GM19099 (cell line): ENCODE results near the gene CAT.
A peak's percentile ranks its signal among the peaks of the same experiment; 100 is the strongest.

Experiments
- POLR2A ChIP-seq: IDR thresholded peaks from 3 replicates; pipeline ENCODE4 v1.6.1; 2011; ENCODE audit warnings: low read depth; ENCODE audit not compliant: insufficient read length; ENCODE audit errors: extremely low read depth

CAT gene

DNA sequence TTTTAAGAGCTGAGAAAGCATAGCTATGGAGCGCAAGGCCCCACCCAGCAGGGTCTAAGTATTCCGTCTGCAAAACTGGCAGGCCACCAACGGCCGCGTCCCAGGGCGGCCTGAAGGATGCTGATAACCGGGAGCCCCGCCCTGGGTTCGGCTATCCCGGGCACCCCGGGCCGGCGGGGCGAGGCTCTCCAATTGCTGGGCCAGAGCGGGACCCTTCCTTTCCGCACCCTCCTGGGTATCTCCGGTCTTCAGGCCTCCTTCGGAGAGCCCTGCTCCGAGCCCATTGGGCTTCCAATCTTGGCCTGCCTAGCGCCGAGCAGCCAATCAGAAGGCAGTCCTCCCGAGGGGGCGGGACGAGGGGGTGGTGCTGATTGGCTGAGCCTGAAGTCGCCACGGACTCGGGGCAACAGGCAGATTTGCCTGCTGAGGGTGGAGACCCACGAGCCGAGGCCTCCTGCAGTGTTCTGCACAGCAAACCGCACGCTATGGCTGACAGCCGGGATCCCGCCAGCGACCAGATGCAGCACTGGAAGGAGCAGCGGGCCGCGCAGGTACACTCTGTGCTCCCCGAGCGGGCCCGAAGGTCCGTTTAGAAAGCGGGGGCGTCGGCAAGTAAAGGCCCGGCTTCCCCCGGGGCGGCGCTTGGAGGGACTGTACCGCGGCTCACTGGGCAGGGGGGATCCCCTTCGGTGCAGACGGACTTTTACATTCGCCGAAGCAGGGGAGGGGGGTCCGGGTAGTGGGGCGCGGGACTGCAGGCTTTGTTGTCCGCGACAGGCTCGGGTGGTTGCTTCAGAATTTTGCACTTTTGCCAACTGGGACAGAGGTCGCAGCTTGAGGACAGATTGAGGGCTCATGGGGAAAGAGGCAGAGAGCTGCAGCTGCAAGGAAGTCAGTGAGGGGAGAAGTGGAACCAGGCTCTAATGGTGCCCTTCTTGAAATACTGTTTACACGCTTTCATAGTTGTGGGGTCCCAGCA is at the start of gene CAT:
Gene CAT, plus strand, starts transcription at position 406 of the 979 bp plus-strand sequence. Its CDS starts 80 bp downstream, at position 486.
- TF ChIP-seq POLR2A: peak; percentile 78

DNA sequence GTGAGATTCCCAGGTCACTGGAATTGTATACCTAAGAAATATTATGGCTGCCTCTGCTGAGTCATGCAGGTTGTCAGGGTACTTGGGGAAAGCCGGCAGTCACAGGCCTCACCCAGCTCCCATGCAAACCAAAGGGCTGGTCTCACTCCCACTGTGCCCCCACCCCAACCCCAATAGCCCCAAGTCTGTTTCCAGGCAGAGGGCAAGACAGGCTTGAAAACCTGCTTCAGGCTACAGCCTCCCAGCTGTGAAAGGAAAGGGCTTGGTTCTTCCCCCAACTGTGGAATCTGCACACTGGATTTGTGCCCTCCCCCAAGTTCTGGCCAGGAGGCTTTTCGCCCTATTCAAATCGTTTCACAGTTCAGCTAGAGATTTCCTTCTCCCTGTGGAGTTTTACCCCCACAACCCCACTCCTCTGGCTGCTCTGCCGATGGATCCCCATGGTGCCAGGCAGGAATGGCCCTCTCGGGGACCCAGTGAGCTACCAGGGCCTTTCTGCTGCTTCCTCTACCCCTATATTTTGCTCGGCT is 43.9 kb upstream of the CAT start:
- TF ChIP-seq POLR2A: no peak

DNA sequence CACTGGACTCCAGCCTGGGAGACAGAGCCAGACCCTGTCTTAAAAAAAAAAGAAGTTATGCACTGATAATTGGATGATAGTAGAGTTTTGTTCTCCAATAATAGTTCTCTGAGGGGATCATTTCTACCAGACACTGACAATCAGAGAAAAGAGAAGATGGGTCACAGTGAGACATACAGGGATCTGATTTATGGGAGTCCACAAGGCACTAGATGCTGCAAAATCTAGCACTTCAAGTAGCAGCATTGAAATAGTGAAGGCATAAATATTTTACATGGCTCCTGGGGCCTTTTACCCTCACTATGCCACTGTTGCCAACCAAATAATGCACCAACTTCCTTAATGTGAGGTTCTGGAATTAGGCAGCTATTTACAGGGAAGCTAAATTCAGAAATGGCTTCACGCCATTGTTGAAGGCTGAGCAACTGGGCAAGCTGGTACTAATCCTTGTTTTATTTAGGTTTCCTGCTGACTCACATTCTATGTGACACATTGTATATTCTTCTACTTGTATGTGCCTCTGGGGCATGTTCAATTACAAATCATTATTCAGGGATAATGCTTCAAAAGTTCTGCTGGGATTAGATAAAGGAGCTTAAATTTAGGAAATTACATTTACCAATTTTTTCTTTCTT is 42.7 kb upstream of the CAT start:
- no peak for TF ChIP-seq POLR2A

DNA sequence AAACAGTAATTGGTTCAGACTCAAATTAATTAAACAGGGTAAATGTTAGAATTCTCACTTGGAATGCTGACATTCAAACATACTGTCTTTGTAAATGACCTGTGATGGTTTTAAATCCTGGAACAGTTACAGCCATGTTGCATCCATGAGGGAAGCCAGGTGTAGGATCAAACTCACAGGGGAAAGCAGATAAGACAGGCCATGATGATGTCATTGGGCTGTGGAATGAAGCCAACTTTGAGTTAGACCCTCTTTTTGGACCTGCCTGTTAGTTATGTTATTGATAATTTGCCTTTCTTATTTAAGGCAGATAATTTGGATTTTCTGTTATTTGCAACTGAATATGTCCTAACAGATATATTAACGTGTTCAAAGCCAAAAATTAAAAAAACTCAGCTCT is 41.6 kb upstream of the CAT start:
- no peak for TF ChIP-seq POLR2A

DNA sequence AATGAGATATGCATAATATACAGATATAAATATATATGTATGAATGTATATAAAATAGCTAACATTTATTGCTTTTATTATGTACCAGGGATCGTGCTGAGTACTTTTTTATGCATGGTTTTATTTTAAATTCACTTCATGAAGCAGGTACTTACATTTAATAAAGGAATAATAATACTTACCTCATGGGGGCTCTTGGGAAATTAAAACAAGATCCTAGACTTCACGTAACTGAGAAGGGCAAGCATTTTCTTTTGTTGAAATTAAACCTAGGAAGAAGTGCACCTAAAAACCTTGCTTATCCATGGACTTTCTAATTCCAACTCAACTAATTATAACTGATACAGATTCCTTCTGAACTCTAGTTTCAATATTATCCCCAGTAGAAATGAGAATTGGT is 40.9 kb upstream of the CAT start:
- no peak for TF ChIP-seq POLR2A

DNA sequence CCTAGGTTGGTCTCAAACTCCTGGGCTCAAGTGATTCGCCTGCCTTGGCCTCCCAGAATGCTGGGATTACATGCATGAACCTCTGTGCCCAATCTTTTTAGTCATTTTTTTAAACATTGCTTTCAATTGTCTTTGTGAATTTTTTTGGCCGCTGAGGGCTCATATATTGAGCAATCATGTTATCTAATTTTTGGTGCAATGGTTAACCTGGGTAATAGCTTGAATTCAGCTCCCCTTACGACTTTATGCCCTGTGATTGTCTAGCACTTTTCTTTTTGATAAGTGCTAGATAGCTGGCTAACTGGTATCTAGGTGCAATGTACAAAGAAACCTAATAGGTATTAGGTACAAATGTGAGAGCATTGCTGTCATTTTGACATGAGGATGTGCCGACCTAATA is 35.3 kb upstream of the CAT start:
- TF ChIP-seq POLR2A: no peak

DNA sequence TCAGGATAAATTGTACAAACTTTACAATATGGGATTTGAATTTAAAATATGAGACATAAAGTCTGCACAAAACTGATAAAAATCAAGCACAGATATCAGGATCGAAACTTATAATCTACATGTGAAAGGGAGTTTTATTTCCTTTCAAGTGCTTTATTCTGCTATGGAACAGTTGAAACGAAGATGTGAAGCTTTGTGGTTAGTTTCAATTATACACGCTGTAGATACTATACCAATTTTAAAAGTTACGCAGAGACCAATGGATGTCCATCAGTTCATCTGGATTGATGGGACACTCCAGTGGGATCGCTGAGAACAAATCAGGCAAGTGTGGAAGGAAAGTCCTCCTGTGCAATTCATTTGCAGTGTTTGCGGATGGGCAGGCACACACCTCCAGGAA is 34.5 kb upstream of the CAT start:
- no peak for TF ChIP-seq POLR2A

DNA sequence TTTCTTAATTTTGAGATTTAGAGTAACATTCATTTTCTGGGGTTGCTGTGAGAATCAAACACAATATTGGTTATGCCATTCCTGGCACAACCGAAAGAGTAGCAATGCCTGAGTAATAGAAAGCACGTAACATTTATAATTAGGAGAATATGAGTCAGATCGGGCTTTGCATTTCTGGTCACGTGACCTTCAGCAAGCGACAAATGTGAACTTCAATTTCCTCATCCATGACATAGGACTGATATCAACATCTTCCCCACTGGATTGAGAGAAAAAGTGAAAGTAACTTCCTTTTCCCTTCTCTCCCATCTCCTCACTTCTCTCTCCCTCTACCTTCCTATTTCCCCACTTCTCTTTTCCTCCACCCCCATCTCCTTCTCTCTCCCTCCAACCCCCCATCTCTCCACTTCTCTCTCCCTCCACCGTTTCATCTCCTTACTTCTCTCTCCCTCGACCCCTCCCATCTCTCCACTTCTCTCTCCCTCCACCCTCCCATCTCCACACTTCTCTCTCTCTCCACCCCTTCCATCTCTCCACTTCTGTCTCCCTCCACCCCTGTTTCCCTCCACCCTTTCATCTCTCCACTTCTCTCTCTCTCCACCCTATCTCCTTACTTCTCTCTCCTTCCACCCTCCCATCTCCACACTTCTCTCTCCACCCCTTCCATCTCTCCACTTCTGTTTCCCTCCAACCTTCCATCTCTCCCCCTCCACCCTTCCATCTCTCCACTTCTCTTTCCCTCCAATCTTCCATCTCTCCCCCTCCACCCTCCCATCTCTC is 33.5 kb upstream of the CAT start:
- no peak for TF ChIP-seq POLR2A

DNA sequence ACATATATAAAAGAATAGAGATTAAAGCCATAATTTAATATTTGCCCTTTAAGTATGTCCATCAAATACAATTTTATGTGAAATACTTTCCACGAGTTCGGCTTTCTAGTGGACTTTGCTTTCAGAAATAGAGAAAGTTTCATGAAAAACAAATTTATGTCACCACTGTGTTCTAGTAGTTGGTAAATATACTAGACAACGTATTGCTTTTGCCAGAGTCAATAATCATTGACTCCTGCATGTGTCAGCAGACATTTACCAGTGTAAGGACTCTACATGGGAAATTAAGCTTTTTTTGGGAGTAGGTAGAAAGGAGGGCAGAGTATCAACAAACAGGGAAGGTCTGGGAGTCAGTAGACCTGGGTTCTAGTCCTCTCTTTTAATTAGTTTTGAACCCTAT is 32.3 kb upstream of the CAT start:
- no peak for TF ChIP-seq POLR2A

DNA sequence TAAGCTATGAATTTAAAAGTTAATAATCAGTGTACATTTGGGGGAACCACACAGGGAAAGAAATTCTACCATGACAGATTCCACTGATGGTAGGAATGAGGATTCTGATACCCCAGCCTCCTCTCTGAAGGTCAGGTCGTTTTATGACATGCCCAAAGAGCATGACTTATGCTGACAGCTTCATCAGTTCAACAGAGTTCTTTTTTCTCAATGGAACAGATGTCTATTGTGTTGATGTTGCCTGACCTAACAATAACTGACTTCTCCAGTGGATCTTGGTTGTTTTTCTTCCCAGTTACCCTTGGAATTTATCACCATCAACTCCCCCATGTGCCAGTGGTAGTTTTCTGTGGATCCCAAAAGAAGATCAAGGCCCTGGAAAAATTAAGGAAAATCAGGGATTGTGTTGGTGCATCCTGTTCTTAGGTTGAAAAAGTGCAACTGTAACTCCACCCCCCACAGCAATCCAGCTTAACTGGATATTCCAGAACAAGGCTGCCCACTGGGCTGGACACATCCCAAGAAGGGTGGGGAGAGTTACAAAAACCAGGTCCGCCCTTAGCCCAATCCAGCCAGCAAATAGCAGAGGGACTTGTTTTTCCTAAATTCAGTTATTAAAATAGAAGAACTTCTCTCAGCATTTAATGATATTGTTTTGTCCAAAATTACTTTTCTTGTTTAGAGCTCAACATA is 31.5 kb upstream of the CAT start:
- TF ChIP-seq POLR2A: no peak

DNA sequence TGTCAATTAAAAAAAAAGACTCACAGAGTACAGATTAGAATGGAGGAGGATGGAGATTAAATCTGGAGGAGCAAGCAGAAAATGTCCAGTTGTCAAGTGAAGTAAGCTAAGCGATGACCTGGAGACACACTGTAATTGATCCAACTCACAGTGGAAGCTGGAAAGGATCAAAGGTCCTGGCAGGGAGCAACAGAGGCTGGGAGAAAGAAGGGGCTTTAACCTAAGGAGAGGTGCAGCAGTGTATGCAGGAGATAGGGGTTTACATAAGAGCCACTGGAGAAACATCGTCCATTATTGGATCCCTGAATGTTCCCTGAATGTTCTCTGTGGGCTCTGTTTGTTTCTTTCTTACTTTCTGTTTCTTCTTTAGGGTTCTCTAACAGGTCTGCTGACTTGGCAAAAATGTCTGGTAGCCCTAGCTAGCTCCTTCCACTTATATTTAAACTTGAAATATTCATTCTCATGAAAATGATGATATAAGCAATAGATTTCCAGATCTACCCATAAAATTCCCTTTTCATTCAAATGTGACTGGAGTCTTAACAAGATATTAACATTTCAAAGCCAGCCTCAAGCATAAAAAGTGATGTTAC is 30.1 kb upstream of the CAT start:
- no peak for TF ChIP-seq POLR2A

DNA sequence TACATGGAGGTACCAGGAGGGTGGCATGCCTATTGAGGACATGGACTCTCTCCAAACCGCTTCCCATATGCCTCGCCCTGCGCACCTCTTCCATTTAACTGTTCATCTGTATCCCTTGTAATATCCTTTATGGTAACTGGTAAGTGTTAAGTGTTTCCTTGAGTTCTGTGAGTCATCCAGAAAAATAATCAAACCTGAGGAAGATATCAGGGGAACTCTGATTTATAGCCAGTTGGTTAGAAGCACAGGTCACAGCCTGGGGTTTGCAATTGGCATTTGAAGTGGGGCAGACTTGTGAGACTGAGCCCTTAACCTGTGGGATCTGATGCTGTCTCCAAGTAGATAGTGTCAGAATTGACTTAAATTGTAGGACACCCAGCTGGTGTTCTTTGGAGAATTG is 27.6 kb upstream of the CAT start:
- TF ChIP-seq POLR2A: no peak

DNA sequence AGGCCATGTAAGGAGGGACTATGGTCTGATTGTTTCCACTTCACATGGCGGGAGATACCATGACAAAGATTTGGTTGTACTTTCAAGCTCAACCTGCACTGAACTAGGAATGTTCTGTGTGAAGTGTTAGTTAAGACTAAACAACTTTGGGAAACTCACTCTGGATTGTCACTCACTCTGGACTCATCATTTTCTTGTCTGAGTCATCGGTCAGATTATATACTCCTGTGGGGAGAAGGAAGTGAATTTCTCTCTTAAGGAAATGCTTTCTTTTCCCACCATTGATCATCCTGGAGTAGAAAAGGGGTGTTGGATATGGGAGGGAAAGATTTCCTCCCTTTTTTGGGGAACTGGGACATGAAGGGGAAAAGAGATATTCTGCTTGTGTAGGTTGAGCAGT is 26.9 kb upstream of the CAT start:
- TF ChIP-seq POLR2A: no peak

DNA sequence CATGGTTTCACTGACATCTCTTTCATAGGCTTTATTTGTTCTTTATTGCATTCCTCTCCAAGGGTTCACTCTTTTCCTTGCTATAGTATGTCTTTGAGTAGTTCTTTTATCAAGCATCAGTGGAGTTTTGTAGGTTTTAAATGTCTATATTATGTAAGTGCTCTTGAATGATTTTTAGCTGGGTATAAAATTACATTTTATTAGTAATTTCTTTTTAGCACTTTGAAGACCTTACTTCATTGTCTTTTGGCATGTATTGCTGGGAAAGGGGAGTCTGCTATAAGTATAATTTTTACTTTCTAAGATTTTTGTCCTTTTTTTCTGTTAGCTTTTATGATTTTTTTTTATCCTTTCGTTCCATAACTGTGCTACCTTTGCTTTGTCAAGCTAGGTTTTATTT is 25.5 kb upstream of the CAT start:
- no peak for TF ChIP-seq POLR2A
